Testis (tissue), 3 donors: Measurements from ENCODE around the gene CRACDL. TPM values are rescaled to one million over a fixed set of nuclear protein-coding genes. Genes with fewer than 3 reads are reported as not detected.

Experiments
- DNase-seq: peaks from one replicate; pipeline ENCODE4 v3.0.0-alpha.2; 2019
- H3K27ac ChIP-seq, 2 donors: fragments of 200-600 bp; sonication (generic); one replicate each; pipeline ENCODE4 v1.5.1; 2019
- H3K27me3 ChIP-seq: fragments of 200-600 bp; sonication (generic); one replicate; pipeline ENCODE4 v1.5.1; 2019
- H3K36me3 ChIP-seq: fragments of 200-600 bp; sonication (generic); one replicate; pipeline ENCODE4 v1.5.1; 2017; ENCODE audit warnings: low read depth; ENCODE audit errors: missing control alignments
- H3K4me1 ChIP-seq: fragments of 200-600 bp; sonication (generic); one replicate; pipeline ENCODE4 v1.5.1; 2019
- H3K4me3 ChIP-seq, 2 donors: fragments of 200-600 bp; sonication (generic); one replicate each; pipeline ENCODE4 v1.5.1; 2017 to 2019
- H3K9me3 ChIP-seq: fragments of 200-600 bp; sonication (generic); one replicate; pipeline ENCODE4 v1.5.1; 2017
- CTCF ChIP-seq, 3 experiments: fragments of 450-650 bp in 2 of 3; fragments of 200-600 bp in 1 of 3; sonication (generic) in 1 of 3; IDR thresholded peaks; one replicate each; pipeline ENCODE4 v1.5.1; 2016 to 2019; ENCODE audit warnings: antibody characterized with exemption in 3 of 3, mild to moderate bottlenecking in 2 of 3, moderate library complexity in 1 of 3
- POLR2A ChIP-seq: fragments of 450-650 bp; IDR thresholded peaks from one replicate; pipeline ENCODE4 v1.6.1; 2017; ENCODE audit warnings: antibody characterized with exemption, mild to moderate bottlenecking, moderate library complexity
- WGBS, 2 donors: methylation state at CpG; one replicate each; pipeline ENCODE4 v1.1.5; 2018; 5-methylcytosine and 5-hydroxymethylcytosine counted together
- intact Hi-C: fragments of 100-400 bp; cut with DNase I; formaldehyde crosslinking; loops from one replicate; pipeline ENCODE4 v1.15.1; 2023; ENCODE audit warnings: low total_unique reads
- polyA plus RNA-seq: library from polyadenylated mRNA; stranded (reverse); fragments of 350-450 nt; fragmentation: Illumina TruSeq; extraction: RNeasy Lipid Tissue Mini Kit (QIAGEN cat#74804); gene quantifications from one replicate; pipeline ENCODE4 v1.2.3, GENCODE V29; 2014; ENCODE audit warnings: low read depth, low replicate concordance; ENCODE audit not compliant: insufficient read depth
- total RNA-seq, 2 donors: library from RNA; depleted of rRNA; stranded (reverse); fragments of >200 nt; gene quantifications; one replicate each; pipeline ENCODE4 v1.2.3, GENCODE V29; 2016

CRACDL gene
- total and polyA plus RNA-seq, 3 donors from 2014 or later: 8.4 to 30.4 (median 29.1) TPM

GRCh38 chr2:98913916-98914712 is 21.9 kb downstream of the CRACDL start:
- no peaks in the 10 kb centered on the region for H3K36me3 ChIP-seq
- TF ChIP-seq POLR2A (no peak), CTCF (IDR thresholded peaks at IDR 0.05) (no peak)
- no peak overlapping the region for H3K27ac ChIP-seq
- no peaks in the 10 kb centered on the region for H3K9me3 ChIP-seq
- WGBS, 2 donors: 85 to 89% methylated on average over 9 to 12 of the region's 12 CpGs
- no peak for DNase-seq
- H3K4me1 ChIP-seq: peaks cover 7% of the 10 kb centered on the region
- H3K27me3 ChIP-seq: no peaks in the 10 kb centered on the region
- intact Hi-C loops: no loop called here
- no peak overlapping the region for H3K4me3 ChIP-seq

- no peaks in the 10 kb centered on the region for H3K9me3 ChIP-seq
- WGBS, 2 donors: 73 to 80% methylated on average over 9 to 11 of the region's 11 CpGs
- intact Hi-C loops: no loop called here
- H3K4me1 ChIP-seq: peaks cover 7% of the 10 kb centered on the region
- H3K36me3 ChIP-seq: no peaks in the 10 kb centered on the region
- TF ChIP-seq CTCF (IDR thresholded peaks at IDR 0.05) (no peak), POLR2A (no peak)
- DNase-seq: peak; percentile 10
- H3K27ac ChIP-seq: no peak overlapping the region
- no peak overlapping the region for H3K4me3 ChIP-seq
- no peaks in the 10 kb centered on the region for H3K27me3 ChIP-seq
These were observed 22.8 kb downstream of the CRACDL start for GRCh38 chr2:98912957-98913915.

- Histone ChIP-seq H3K27ac (no peak overlapping the region), H3K27me3 (no peaks in the 10 kb centered on the region), H3K9me3 (no peaks in the 10 kb centered on the region), H3K4me1 (peaks cover 7% of the 10 kb centered on the region), H3K4me3 (no peak overlapping the region), H3K36me3 (no peaks in the 10 kb centered on the region)
- TF ChIP-seq POLR2A (no peak), CTCF (IDR thresholded peaks at IDR 0.05) (no peak)
- intact Hi-C loops: no loop called here
- DNase-seq: peak; percentile 79
- 50 to 68% methylated on average over 10 to 18 of the region's 18 CpGs for WGBS, 2 donors
These were observed 23.7 kb downstream of the CRACDL start for GRCh38 chr2:98912221-98912851.

GRCh38 chr2:98911376-98912154 is 24.5 kb downstream of the CRACDL start:
- no peak for TF ChIP-seq POLR2A
- H3K4me3 ChIP-seq: no peak overlapping the region
- peaks cover 7% of the 10 kb centered on the region for H3K4me1 ChIP-seq
- no peaks in the 10 kb centered on the region for H3K9me3 ChIP-seq
- peak; percentile 7 for DNase-seq
- H3K36me3 ChIP-seq: no peaks in the 10 kb centered on the region
- H3K27ac ChIP-seq: no peak overlapping the region
- intact Hi-C loops: no loop called here
- no peaks in the 10 kb centered on the region for H3K27me3 ChIP-seq
- 76 to 79% methylated on average over 16 to 17 of the region's 17 CpGs for WGBS, 2 donors
